Small intestine (tissue), 7 donors: ENCODE data around the gene ENOX1. TPM values are rescaled to one million over a fixed set of nuclear protein-coding genes. Genes with fewer than 3 reads are reported as not detected.

Experiments
- DNase-seq, 2 donors: peaks; one replicate each; pipeline versions ENCODE4 v3.0.0 to v3.0.0-alpha.2; 2013
- FAIRE-seq: peaks from 2 replicates; lab custom pipeline; 2012; peaks lifted over from hg19 to GRCh38; lab: Jason Lieb, UNC
- H3K27ac ChIP-seq, 3 donors: one replicate each; pipeline ENCODE4 v1.5.1; 2013; ENCODE audit warnings: low read length in 2 of 3, mild to moderate bottlenecking in 2 of 3, control low read depth in 1 of 3, inconsistent platforms in 1 of 3, low read depth in 1 of 3, moderate library complexity in 1 of 3
- H3K27me3 ChIP-seq, 3 donors: one replicate each; pipeline ENCODE4 v1.6.1; 2013; ENCODE audit warnings: low read length in 3 of 3, inconsistent platforms in 1 of 3; ENCODE audit not compliant: control insufficient read depth in 3 of 3, insufficient read depth in 3 of 3
- H3K36me3 ChIP-seq, 3 donors: one replicate each; pipeline ENCODE4 v1.6.1; 2013; ENCODE audit warnings: low read length in 3 of 3, inconsistent platforms in 1 of 3, low read depth in 1 of 3, mild to moderate bottlenecking in 1 of 3, moderate library complexity in 1 of 3; ENCODE audit not compliant: control insufficient read depth in 3 of 3, insufficient read depth in 2 of 3
- H3K4me1 ChIP-seq, 3 donors: one replicate each; pipeline ENCODE4 v1.6.1; 2013; ENCODE audit warnings: low read length in 2 of 3, inconsistent platforms in 1 of 3, low read depth in 1 of 3, mild to moderate bottlenecking in 1 of 3, moderate library complexity in 1 of 3; ENCODE audit not compliant: control insufficient read depth in 3 of 3, insufficient read depth in 2 of 3
- H3K4me3 ChIP-seq, 3 donors: one replicate each; pipeline ENCODE4 v1.5.1; 2013; ENCODE audit warnings: low read length in 3 of 3, control low read depth in 1 of 3, inconsistent platforms in 1 of 3, low read depth in 1 of 3, mild to moderate bottlenecking in 1 of 3, moderate library complexity in 1 of 3
- H3K9me3 ChIP-seq, 2 donors: one replicate each; pipeline ENCODE4 v1.6.1; 2013; ENCODE audit warnings: low read depth in 1 of 2, low read length in 1 of 2; ENCODE audit not compliant: control insufficient read depth in 2 of 2, insufficient read depth in 1 of 2
- WGBS, 3 donors: extraction: QIAGEN DNeasy Blood & Tissue Kit; methylation state at CpG; one replicate each; pipeline ENCODE4 v1.1.7; 2013; 5-methylcytosine and 5-hydroxymethylcytosine counted together
- polyA plus RNA-seq, 4 donors: library from polyadenylated mRNA; stranded (reverse) in 3 of 4; unstranded in 1 of 4; fragments of 200-250 nt in 3 of 4; fragments of 120-200 nt in 1 of 4; gene quantifications; one replicate each; pipeline versions ENCODE4 v1.2.1 to v1.2.3, GENCODE V29; 2013
- donor health status: healthy with polysubstance abuse.
- donor health status: control.
- donor health status: control.
- donor health status: Bipolar disorder and iron deficiency.
- donor health status: healthy.

Gene ENOX1
- polyA plus RNA-seq, 4 donors = 0.27 to 0.87 (median 0.72) TPM; not detected in 1

- 78 to 83% (median 80%) methylated on average over 3 of the region's 3 CpGs for WGBS, 3 donors
- Histone ChIP-seq H3K4me1 (no peaks in the 10 kb centered on the region), H3K27me3 (no peaks in the 10 kb centered on the region), H3K9me3 (no peaks in the 10 kb centered on the region), H3K36me3 (no peaks in the 10 kb centered on the region), H3K4me3 (no peak overlapping the region), H3K27ac (no peak overlapping the region)
- no peak for DNase-seq
- no peak for FAIRE-seq
Measured at GRCh38 chr13:43277142-43277541, 509.6 kb downstream of the ENOX1 start.

GRCh38 chr13:43274881-43275280 lies 511.9 kb downstream of the ENOX1 start:
- FAIRE-seq (no peak), DNase-seq (no peak)
- 64 to 73% (median 67%) methylated on average over 4 of the region's 4 CpGs for WGBS, 3 donors
- Histone ChIP-seq H3K9me3 (no peaks in the 10 kb centered on the region), H3K4me3 (no peak overlapping the region), H3K36me3 (no peaks in the 10 kb centered on the region), H3K4me1 (peaks cover 0 to 3% (median 2%) of the 10 kb centered on the region in 3 donors), H3K27ac (no peak overlapping the region), H3K27me3 (no peaks in the 10 kb centered on the region)

GRCh38 chr13:43273362-43273761 lies 513.4 kb downstream of the ENOX1 start:
- Histone ChIP-seq H3K4me1 (peaks cover 0 to 5% (median 4%) of the 10 kb centered on the region in 3 donors), H3K27ac (no peak overlapping the region), H3K27me3 (no peaks in the 10 kb centered on the region), H3K36me3 (no peaks in the 10 kb centered on the region), H3K4me3 (no peak overlapping the region), H3K9me3 (no peaks in the 10 kb centered on the region)
- WGBS, 3 donors = 91 to 97% (median 96%) methylated on average over 2 of the region's 2 CpGs
- no peak for DNase-seq
- FAIRE-seq = no peak

GRCh38 chr13:43272851-43273250 lies 513.9 kb downstream of the ENOX1 start:
- H3K27ac ChIP-seq = no peak overlapping the region
- H3K36me3 ChIP-seq = no peaks in the 10 kb centered on the region
- 80 to 92% (median 84%) methylated on average over 5 of the region's 5 CpGs for WGBS, 3 donors
- DNase-seq = no peak
- H3K9me3 ChIP-seq = no peaks in the 10 kb centered on the region
- peaks cover 0 to 5% (median 4%) of the 10 kb centered on the region in 3 donors for H3K4me1 ChIP-seq
- FAIRE-seq = no peak
- H3K4me3 ChIP-seq = no peak overlapping the region
- no peaks in the 10 kb centered on the region for H3K27me3 ChIP-seq

GRCh38 chr13:43271152-43271551 lies 515.6 kb downstream of the ENOX1 start:
- DNase-seq (no peak), FAIRE-seq (no peak)
- Histone ChIP-seq H3K4me3 (no peak overlapping the region), H3K27ac (no peak overlapping the region), H3K9me3 (no peaks in the 10 kb centered on the region), H3K4me1 (peaks cover 0 to 5% (median 4%) of the 10 kb centered on the region in 3 donors), H3K36me3 (no peaks in the 10 kb centered on the region), H3K27me3 (no peaks in the 10 kb centered on the region)
- 90 to 93% (median 93%) methylated on average over 2 of the region's 2 CpGs for WGBS, 3 donors

- Histone ChIP-seq H3K4me1 (peaks cover 0 to 5% (median 4%) of the 10 kb centered on the region in 3 donors), H3K4me3 (no peak overlapping the region), H3K27me3 (no peaks in the 10 kb centered on the region), H3K9me3 (no peaks in the 10 kb centered on the region), H3K36me3 (no peaks in the 10 kb centered on the region), H3K27ac (no peak overlapping the region)
- FAIRE-seq (no peak), DNase-seq (no peak)
- WGBS, 3 donors = 84 to 90% (median 88%) methylated on average over 4 of the region's 4 CpGs
Measured at GRCh38 chr13:43270130-43270830, 516.5 kb downstream of the ENOX1 start.

GRCh38 chr13:43269037-43269481 lies 517.7 kb downstream of the ENOX1 start:
- Histone ChIP-seq H3K9me3 (no peaks in the 10 kb centered on the region), H3K36me3 (no peaks in the 10 kb centered on the region), H3K27ac (no peak overlapping the region), H3K4me1 (peaks cover 0 to 5% (median 4%) of the 10 kb centered on the region in 3 donors), H3K27me3 (no peaks in the 10 kb centered on the region), H3K4me3 (no peak overlapping the region)
- DNase-seq (peak; percentile 71 to 77), FAIRE-seq (no peak)
- WGBS, 3 donors = 10 to 38% (median 25%) methylated on average over 5 of the region's 5 CpGs

- DNase-seq (no peak), FAIRE-seq (no peak)
- H3K4me1 ChIP-seq = peaks cover 0 to 5% (median 4%) of the 10 kb centered on the region in 3 donors
- no peak overlapping the region for H3K27ac ChIP-seq
- 45 to 56% (median 55%) methylated on average over 2 of the region's 2 CpGs for WGBS, 3 donors
- no peaks in the 10 kb centered on the region for H3K27me3 ChIP-seq
- no peaks in the 10 kb centered on the region for H3K36me3 ChIP-seq
- no peaks in the 10 kb centered on the region for H3K9me3 ChIP-seq
- no peak overlapping the region for H3K4me3 ChIP-seq
Measured at GRCh38 chr13:43268632-43269031, 518.1 kb downstream of the ENOX1 start.
